Measurements from ENCODE around the gene ESPN. TPM values are rescaled to one million over a fixed set of nuclear protein-coding genes. Genes with fewer than 3 reads are reported as not detected.

ESPN gene
- total RNA-seq, 1 donor: 0.52 TPM

GRCh38 chr1:6470132-6471085 lies 45.8 kb downstream of the ESPN start:
- Histone ChIP-seq H3K27me3 (ENCODE audit: insufficient read depth, low read length) (no peaks in the 10 kb centered on the region), H3K9me3 (ENCODE audit: low read depth, low read length) (no peaks in the 10 kb centered on the region), H3K4me1 (ENCODE audit: insufficient read depth, low read length) (peaks cover 2% of the 10 kb centered on the region), H3K4me3 (ENCODE audit: low read length) (no peak overlapping the region)

GRCh38 chr1:6471086-6471969 lies 46.8 kb downstream of the ESPN start:
- no peaks in the 10 kb centered on the region for H3K27me3 ChIP-seq (ENCODE audit: insufficient read depth, low read length)
- H3K4me1 ChIP-seq (ENCODE audit: insufficient read depth, low read length): peaks cover 4% of the 10 kb centered on the region
- H3K9me3 ChIP-seq (ENCODE audit: low read depth, low read length): no peaks in the 10 kb centered on the region
- no peak overlapping the region for H3K4me3 ChIP-seq (ENCODE audit: low read length)

GRCh38 chr1:6471970-6472368 lies 47.4 kb downstream of the ESPN start:
- Histone ChIP-seq H3K4me3 (ENCODE audit: low read length) (no peak overlapping the region), H3K4me1 (ENCODE audit: insufficient read depth, low read length) (peaks cover 4% of the 10 kb centered on the region), H3K27me3 (ENCODE audit: insufficient read depth, low read length) (no peaks in the 10 kb centered on the region), H3K9me3 (ENCODE audit: low read depth, low read length) (no peaks in the 10 kb centered on the region)

- H3K4me1 ChIP-seq (ENCODE audit: insufficient read depth, low read length): peaks cover 4% of the 10 kb centered on the region
- H3K27me3 ChIP-seq (ENCODE audit: insufficient read depth, low read length): no peaks in the 10 kb centered on the region
- H3K9me3 ChIP-seq (ENCODE audit: low read depth, low read length): no peaks in the 10 kb centered on the region
- H3K4me3 ChIP-seq (ENCODE audit: low read length): no peak overlapping the region
Observed at GRCh38 chr1:6472391-6472790, 47.8 kb downstream of the ESPN start.

GRCh38 chr1:6473156-6473555 lies 48.6 kb downstream of the ESPN start:
- no peak overlapping the region for H3K4me3 ChIP-seq (ENCODE audit: low read length)
- H3K27me3 ChIP-seq (ENCODE audit: insufficient read depth, low read length): no peaks in the 10 kb centered on the region
- no peaks in the 10 kb centered on the region for H3K9me3 ChIP-seq (ENCODE audit: low read depth, low read length)
- peaks cover 4% of the 10 kb centered on the region for H3K4me1 ChIP-seq (ENCODE audit: insufficient read depth, low read length)

GRCh38 chr1:6473974-6474814 lies 49.6 kb downstream of the ESPN start:
- H3K4me3 ChIP-seq (ENCODE audit: low read length): no peak overlapping the region
- no peaks in the 10 kb centered on the region for H3K9me3 ChIP-seq (ENCODE audit: low read depth, low read length)
- H3K4me1 ChIP-seq (ENCODE audit: insufficient read depth, low read length): peaks cover 4% of the 10 kb centered on the region
- no peaks in the 10 kb centered on the region for H3K27me3 ChIP-seq (ENCODE audit: insufficient read depth, low read length)

- H3K27me3 ChIP-seq (ENCODE audit: insufficient read depth, low read length): no peaks in the 10 kb centered on the region
- H3K9me3 ChIP-seq (ENCODE audit: low read depth, low read length): no peaks in the 10 kb centered on the region
- no peak overlapping the region for H3K4me3 ChIP-seq (ENCODE audit: low read length)
- H3K4me1 ChIP-seq (ENCODE audit: insufficient read depth, low read length): peaks cover 4% of the 10 kb centered on the region
Observed at GRCh38 chr1:6474815-6475282, 50.3 kb downstream of the ESPN start.

- H3K9me3 ChIP-seq (ENCODE audit: low read depth, low read length): no peaks in the 10 kb centered on the region
- H3K27me3 ChIP-seq (ENCODE audit: insufficient read depth, low read length): no peaks in the 10 kb centered on the region
- H3K4me3 ChIP-seq (ENCODE audit: low read length): no peak overlapping the region
- H3K4me1 ChIP-seq (ENCODE audit: insufficient read depth, low read length): peaks cover 4% of the 10 kb centered on the region
Observed at GRCh38 chr1:6475381-6476133, 51.0 kb downstream of the ESPN start.

- no peak overlapping the region for H3K4me3 ChIP-seq (ENCODE audit: low read length)
- H3K27me3 ChIP-seq (ENCODE audit: insufficient read depth, low read length): no peaks in the 10 kb centered on the region
- H3K9me3 ChIP-seq (ENCODE audit: low read depth, low read length): no peaks in the 10 kb centered on the region
- H3K4me1 ChIP-seq (ENCODE audit: insufficient read depth, low read length): peaks cover 4% of the 10 kb centered on the region
Observed at GRCh38 chr1:6476483-6476882, 51.9 kb downstream of the ESPN start.

- peaks cover 4% of the 10 kb centered on the region for H3K4me1 ChIP-seq (ENCODE audit: insufficient read depth, low read length)
- no peaks in the 10 kb centered on the region for H3K27me3 ChIP-seq (ENCODE audit: insufficient read depth, low read length)
- no peaks in the 10 kb centered on the region for H3K9me3 ChIP-seq (ENCODE audit: low read depth, low read length)
- no peak overlapping the region for H3K4me3 ChIP-seq (ENCODE audit: low read length)
Observed at GRCh38 chr1:6477039-6477820, 52.7 kb downstream of the ESPN start.

- peaks cover 14% of the 10 kb centered on the region for H3K27me3 ChIP-seq (ENCODE audit: insufficient read depth, low read length)
- peaks cover 5% of the 10 kb centered on the region for H3K4me1 ChIP-seq (ENCODE audit: insufficient read depth, low read length)
- H3K9me3 ChIP-seq (ENCODE audit: low read depth, low read length): no peaks in the 10 kb centered on the region
- H3K4me3 ChIP-seq (ENCODE audit: low read length): no peak overlapping the region
Observed at GRCh38 chr1:6481820-6482219, 57.2 kb downstream of the ESPN start.

- peaks cover 14% of the 10 kb centered on the region for H3K27me3 ChIP-seq (ENCODE audit: insufficient read depth, low read length)
- peaks cover 5% of the 10 kb centered on the region for H3K4me1 ChIP-seq (ENCODE audit: insufficient read depth, low read length)
- no peaks in the 10 kb centered on the region for H3K9me3 ChIP-seq (ENCODE audit: low read depth, low read length)
- no peak overlapping the region for H3K4me3 ChIP-seq (ENCODE audit: low read length)
Observed at GRCh38 chr1:6483017-6483760, 58.6 kb downstream of the ESPN start.

GRCh38 chr1:6483761-6484117 lies 59.2 kb downstream of the ESPN start:
- Histone ChIP-seq H3K4me1 (ENCODE audit: insufficient read depth, low read length) (peaks cover 5% of the 10 kb centered on the region), H3K9me3 (ENCODE audit: low read depth, low read length) (no peaks in the 10 kb centered on the region), H3K4me3 (ENCODE audit: low read length) (no peak overlapping the region), H3K27me3 (ENCODE audit: insufficient read depth, low read length) (peaks cover 14% of the 10 kb centered on the region)

Data from mononuclear cell (primary cell).